ENCODE results near the gene PNKP.

The PNKP gene

GRCh38 chr19:49866933-49867782, at the start of gene PNKP:
PNKP (minus strand) TSS chr19:49867576; CDS start chr19:49867204, 372 bp downstream.
- peak; percentile 87 for DNase-seq

DNA sequence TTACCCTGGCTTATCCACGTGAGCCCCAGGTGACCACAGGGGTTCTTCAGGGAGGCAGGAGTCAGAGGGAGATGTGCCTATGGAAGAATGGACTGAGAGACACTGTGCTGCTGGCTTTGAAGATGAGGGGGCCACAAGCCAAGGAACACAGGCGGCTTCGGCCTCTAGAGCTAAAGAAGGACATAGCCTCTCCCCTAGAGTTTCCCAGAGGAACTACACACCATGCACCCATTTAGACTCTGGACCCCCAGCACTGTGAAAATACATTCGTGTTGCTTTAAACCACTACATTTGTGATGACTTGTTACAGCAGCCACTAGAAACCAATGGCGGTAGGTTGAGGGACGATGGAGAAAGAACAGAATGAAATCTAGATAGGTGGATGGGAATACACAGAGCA, 47.9 kb upstream of the PNKP start:
- no peak for DNase-seq

GRCh38 chr19:49913720-49914119, 46.3 kb upstream of the PNKP start:
- DNase-seq: no peak

- no peak for DNase-seq
Observed at GRCh38 chr19:49912965-49913685, 45.7 kb upstream of the PNKP start.

DNA sequence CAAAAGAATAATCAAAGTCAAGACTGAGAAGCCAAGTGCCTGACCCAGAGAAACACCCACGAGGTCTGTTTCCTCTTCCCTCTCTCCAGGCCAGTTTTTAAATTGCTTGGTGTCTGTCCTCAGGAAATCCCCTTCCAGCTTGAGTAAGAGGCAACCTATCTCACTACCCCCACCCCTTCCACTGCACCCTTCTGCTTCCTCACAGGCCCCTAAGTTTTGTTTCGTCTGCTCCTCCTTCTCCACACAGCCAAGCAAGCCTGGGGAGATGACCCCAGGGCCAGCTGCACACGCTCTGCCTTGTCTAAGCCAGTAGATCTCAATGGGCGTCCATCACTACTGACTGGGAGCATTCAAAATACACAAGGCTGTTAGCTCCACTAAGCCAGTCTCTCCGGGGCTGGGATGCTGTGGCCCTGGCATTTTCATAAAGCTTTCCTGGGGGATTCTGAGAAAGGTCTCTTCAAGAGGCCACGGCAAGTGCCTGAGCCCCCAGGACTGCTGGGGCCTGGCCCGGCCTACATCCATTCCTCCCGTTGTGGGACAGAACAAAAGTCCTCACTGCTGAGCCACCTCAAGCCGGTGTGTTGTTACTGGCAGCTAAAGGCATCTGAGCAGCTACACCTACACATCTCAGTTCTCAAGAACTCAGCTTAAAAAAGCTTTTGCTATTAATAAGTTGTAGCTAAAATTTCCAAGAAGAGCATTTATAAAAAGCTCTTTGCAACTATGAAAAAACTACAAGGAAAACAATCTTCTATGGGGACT, 44.2 kb upstream of the PNKP start:
- no peak for DNase-seq

DNA sequence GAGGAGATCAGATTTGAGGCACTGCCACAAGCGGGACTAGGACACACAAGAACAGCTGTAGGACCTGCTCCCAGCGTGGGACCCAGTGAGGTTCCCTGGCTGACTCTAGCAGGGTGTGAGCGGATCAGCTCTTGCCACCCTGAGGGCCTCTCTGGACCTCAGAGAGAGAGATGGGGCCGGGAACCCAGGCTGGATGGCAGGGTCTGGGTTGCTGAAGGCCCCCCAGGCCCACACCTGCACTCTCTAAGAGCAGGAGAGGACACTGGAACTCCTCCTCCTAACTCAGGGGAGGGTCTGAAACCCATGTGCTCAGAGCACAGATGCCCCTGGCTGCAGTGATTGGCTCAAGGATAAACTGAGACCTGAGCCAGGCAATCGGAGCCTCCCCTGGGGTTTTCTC, 42.8 kb upstream of the PNKP start:
- DNase-seq: no peak

DNA sequence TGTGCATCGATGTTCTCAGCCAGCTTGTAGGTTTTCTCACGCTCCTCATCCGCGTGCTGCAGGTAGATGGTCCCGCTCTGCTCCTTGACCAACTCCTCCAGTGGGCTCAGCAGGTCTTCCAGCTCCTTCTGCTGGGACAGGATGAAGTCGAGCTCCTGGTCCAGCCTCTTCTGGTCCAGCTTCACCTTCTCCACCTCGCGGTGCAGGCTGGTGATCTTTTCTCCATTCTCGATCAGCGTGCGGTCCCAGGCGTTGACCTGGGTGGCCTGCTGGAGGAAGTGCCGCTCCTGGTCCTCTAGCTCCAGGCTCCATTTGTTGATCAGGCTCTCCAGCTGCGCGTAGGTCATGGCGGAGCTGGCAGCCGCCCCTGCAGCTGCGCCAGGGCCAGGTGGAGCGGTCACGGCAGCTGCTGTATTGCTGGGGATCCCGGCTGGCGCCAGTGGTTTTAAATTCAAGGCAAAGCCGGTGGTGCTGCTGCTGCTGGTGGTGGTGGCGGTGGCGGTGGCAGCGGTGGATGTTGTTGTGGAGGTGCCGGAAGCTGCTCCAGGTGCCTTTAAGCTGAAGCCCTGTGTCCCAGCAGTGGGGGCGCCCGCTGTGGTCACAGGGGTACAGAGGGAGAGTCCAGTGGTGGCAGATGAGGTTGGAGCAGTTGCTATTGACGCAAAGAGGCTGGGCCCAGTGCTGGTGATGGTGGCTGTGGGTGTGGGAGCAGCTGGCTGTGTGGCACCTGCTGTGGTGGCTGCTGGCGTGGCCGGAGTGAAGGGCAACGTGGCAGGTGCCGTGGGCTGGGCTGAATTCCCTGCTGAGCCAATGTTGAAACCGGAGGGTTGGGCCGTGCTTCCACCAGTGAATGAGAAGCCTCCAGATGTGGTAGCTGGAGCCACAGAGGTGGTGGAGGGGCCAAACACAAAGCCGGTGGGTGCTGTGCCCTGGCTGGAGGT, 41.4 kb upstream of the PNKP start:
- no peak for DNase-seq

- DNase-seq: no peak
Observed at GRCh38 chr19:49907745-49908446, 40.5 kb upstream of the PNKP start.

GRCh38 chr19:49906879-49907564, 39.6 kb upstream of the PNKP start:
- no peak for DNase-seq

DNA sequence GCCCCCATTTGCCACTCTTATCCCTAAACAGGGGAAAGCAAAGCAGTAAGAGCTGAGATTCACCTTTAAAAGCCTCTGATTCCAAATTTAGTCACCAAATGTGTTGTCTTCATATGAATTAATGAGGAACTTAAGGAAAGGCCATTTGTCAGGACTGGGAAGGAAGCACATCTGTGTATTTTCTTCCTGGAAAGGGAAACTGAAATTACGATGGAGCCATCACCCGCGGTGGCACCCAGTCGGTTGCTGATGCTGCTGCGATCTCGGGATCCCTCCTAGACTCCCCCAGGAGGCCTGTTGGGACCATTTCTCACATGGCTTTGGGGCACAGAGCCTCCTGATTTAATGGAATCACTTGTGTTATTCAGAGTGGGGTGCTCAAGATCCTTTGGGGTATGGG, 36.8 kb upstream of the PNKP start:
- DNase-seq: no peak

DNA sequence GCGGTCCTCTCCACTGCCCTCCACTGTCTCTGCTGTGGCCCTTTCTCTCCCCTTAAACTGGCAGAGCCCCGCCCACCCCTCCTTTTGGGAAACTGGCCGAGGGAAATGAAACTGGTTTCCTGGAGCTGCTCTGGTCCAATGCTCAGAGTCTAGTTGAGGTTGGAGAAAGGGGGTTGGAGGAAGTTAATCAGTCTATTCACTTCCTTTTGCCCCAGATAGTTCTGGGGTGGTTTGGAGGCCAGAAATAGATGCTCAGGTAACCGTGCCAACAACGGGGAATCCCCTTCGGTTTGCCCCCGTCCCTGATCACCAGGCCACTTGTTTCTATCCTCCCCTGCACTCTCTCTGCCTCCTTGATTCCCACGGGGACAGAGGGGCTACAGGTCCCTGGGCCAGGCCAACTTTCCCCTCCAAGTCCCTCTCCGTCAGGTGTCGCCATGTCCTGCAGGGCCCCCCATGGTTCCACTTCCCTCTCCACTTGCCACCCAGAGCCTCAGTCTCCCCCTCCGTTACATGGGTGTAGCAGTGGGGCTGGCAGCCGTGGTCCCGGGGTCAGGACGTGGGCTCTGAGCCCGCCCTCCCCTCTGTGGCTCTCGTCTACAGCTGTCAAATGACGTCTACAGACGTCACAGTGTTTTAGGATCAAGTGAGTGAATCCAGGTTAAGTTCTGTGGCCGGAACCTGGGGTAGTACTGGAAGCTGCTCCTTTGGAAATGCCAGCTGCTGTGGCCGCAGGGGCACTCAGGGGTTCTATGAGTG, 29.7 kb upstream of the PNKP start, which contains the start of gene IL4I1:
Gene IL4I1 (minus strand): TSS at position 25 of the 759 bp plus-strand sequence. CDS start 727 bp downstream, outside the sequence.
- DNase-seq: no peak

DNA sequence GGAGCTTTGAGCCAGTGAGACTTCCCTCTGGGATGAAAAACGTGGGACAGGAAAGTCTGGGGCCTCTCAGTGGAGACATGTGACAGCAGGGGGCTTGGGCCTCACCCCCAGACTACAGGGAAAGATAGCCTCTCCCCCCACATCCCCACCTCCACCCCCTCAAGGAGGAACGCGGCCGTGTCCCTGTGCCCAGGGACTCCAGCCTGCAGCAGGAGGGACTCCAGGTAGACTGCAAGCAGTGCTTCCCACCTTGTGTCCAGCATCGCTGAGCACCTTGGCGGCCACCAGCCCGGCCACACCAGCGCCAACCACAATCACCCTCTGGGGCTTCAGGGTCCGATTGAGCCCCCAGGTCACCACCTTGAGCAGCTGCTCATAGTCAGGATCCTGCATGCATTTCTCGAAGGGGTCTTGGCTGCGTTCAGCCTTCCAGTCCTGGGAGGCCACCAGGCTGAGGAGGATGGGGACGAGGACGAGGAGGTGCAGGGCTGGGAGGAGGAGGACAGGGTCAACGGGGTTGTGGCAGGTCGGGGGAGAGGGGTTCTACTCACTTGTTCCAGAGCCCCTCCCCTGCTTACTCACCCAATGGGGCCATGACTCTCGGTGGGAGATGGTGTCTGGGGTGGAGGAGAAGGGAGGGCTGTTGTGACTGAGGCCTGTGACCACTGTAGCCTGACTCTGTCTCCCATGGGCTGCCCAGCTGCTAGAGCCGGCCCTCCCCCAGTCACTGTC, 28.4 kb upstream of the PNKP start:
- no peak for DNase-seq

GRCh38 chr19:49894879-49895565, 27.6 kb upstream of the PNKP start:
- DNase-seq: no peak

DNA sequence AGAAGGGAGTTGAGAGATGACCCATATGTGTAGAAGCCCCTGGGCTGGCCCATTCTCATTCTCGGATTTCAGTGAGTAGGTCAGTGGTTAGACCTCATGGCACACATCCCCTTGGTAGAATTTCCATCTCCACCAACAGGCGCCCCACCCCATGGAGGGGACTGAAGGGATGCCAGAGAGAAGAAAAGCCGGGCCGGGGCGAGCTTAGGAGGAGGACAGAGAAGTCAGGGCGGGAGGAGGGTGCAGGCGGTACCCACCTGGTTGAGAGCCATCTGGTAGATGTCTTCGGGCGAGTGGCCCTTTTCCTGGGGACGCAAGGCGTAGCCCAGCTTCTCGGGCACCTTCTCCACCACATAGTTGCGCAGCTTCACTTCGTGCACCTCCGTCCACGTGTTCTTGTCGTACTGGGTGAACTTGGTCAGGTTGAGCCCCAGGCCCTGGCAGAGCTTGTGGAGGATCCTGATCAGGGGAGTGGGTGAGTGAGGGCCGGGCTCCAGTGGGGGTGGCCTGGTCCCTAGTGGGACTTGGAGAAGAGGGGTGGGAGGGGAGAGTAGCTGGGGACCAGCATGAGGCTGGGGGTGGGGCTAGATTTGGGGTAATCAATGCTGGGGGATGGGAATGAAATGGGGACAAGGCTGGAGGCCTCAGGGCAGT, 26.8 kb upstream of the PNKP start:
- DNase-seq: no peak

DNA sequence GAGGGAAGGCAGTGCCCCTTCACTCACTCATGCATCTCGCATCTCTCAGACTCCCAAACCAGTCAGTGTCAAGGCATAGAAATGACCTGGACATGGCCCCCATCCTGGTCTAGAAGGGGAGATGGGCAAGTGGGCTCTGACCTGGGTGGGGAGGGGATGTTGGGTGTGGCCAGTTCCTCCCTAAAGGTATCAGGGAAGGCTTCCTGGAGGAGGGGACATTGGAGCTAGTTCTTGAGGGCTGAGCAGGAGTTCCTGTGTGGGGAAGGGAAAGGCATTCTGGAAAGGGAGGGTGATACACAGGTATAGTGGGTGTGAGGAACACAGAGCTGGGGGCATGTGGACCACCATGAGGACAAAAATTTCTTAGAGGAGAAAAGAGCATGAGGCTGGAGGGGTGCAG, 25.3 kb upstream of the PNKP start:
- DNase-seq: no peak

- no peak for DNase-seq
Observed at GRCh38 chr19:49891393-49891792, 24.0 kb upstream of the PNKP start.

- DNase-seq: no peak
Observed at GRCh38 chr19:49890349-49891311, 23.3 kb upstream of the PNKP start.

Data from NCI-H446 treated with DMSO at 0.1 percent for 48 hours (cell line).